ENCODE results near the gene TMEM131.

Gene TMEM131

DNA sequence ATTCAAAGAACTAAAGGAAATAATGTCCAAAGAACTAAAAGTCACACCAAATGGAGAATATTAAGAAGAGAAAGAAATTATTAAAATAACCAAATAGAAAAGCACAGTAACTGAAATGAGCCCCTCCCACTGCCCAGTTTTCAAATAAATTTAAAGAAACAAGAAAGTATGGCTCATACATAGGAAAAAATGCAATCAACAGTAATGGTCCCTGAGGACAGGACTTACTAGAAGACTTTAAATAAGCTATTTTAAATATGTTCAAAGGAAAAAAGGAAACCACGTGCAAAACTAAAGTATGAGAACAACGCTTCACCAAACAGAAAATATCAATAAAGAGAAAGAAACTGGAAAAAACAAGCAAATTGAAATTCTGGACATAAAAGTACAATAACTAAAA, 58.9 kb downstream of the TMEM131 start:
- no peak overlapping the region for H3K4me3 ChIP-seq (ENCODE audit: low read depth, low read length)
- H3K4me1 ChIP-seq (ENCODE audit: control insufficient read depth, insufficient read depth, low read length), result peaks cover 37% of the 10 kb centered on the region
- ChIA-PET POLR2A (no interaction called here), CTCF (interaction anchor here (0.9 to 1.1 kb wide), 2 partner anchors 14 to 35 kb away, joined by 3 to 5 read pairs; no protein-coding TSS in a partner anchor)
- no peak for TF ChIP-seq ZNF335 (tag by site-specific recombination; conservative IDR thresholded peaks at IDR 0.05)
- TF ChIP-seq ZNF777 (tag by site-specific recombination; IDR thresholded peaks at IDR 0.05; ENCODE audit: borderline replicate concordance), result no peak
- TF ChIP-seq ZNF404 (tag by site-specific recombination; IDR thresholded peaks at IDR 0.05), result no peak
- no peak for TF ChIP-seq BCL11B (tag by site-specific recombination; IDR thresholded peaks at IDR 0.05; ENCODE audit: low read depth)
- TF ChIP-seq, protein P1, sequence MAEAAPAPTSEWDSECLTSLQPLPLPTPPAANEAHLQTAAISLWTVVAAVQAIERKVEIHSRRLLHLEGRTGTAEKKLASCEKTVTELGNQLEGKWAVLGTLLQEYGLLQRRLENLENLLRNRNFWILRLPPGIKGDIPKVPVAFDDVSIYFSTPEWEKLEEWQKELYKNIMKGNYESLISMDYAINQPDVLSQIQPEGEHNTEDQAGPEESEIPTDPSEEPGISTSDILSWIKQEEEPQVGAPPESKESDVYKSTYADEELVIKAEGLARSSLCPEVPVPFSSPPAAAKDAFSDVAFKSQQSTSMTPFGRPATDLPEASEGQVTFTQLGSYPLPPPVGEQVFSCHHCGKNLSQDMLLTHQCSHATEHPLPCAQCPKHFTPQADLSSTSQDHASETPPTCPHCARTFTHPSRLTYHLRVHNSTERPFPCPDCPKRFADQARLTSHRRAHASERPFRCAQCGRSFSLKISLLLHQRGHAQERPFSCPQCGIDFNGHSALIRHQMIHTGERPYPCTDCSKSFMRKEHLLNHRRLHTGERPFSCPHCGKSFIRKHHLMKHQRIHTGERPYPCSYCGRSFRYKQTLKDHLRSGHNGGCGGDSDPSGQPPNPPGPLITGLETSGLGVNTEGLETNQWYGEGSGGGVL (tag by site-specific recombination; IDR thresholded peaks at IDR 0.05), result no peak
- TF ChIP-seq, protein P2, sequence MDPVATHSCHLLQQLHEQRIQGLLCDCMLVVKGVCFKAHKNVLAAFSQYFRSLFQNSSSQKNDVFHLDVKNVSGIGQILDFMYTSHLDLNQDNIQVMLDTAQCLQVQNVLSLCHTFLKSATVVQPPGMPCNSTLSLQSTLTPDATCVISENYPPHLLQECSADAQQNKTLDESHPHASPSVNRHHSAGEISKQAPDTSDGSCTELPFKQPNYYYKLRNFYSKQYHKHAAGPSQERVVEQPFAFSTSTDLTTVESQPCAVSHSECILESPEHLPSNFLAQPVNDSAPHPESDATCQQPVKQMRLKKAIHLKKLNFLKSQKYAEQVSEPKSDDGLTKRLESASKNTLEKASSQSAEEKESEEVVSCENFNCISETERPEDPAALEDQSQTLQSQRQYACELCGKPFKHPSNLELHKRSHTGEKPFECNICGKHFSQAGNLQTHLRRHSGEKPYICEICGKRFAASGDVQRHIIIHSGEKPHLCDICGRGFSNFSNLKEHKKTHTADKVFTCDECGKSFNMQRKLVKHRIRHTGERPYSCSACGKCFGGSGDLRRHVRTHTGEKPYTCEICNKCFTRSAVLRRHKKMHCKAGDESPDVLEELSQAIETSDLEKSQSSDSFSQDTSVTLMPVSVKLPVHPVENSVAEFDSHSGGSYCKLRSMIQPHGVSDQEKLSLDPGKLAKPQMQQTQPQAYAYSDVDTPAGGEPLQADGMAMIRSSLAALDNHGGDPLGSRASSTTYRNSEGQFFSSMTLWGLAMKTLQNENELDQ (tag by site-specific recombination; IDR thresholded peaks at IDR 0.05; ENCODE audit: low read depth), result no peak
- TF ChIP-seq ZNF140 (tag by site-specific recombination; IDR thresholded peaks at IDR 0.05), result no peak
- no peak for TF ChIP-seq ZBTB17 (tag by site-specific recombination; IDR thresholded peaks at IDR 0.05)
- no peak for TF ChIP-seq ZNF19 (tag by site-specific recombination; IDR thresholded peaks at IDR 0.05; ENCODE audit: low read depth)
- no peak for TF ChIP-seq KLF9 (tag by site-specific recombination; IDR thresholded peaks at IDR 0.05; ENCODE audit: low read depth)
- TF ChIP-seq, protein P3, sequence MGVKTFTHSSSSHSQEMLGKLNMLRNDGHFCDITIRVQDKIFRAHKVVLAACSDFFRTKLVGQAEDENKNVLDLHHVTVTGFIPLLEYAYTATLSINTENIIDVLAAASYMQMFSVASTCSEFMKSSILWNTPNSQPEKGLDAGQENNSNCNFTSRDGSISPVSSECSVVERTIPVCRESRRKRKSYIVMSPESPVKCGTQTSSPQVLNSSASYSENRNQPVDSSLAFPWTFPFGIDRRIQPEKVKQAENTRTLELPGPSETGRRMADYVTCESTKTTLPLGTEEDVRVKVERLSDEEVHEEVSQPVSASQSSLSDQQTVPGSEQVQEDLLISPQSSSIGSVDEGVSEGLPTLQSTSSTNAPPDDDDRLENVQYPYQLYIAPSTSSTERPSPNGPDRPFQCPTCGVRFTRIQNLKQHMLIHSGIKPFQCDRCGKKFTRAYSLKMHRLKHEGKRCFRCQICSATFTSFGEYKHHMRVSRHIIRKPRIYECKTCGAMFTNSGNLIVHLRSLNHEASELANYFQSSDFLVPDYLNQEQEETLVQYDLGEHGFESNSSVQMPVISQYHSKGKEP (tag by site-specific recombination; IDR thresholded peaks at IDR 0.05), result no peak
- no peak for TF ChIP-seq ZNF768 (tag by site-specific recombination; IDR thresholded peaks at IDR 0.05)
- TF ChIP-seq, protein P4, sequence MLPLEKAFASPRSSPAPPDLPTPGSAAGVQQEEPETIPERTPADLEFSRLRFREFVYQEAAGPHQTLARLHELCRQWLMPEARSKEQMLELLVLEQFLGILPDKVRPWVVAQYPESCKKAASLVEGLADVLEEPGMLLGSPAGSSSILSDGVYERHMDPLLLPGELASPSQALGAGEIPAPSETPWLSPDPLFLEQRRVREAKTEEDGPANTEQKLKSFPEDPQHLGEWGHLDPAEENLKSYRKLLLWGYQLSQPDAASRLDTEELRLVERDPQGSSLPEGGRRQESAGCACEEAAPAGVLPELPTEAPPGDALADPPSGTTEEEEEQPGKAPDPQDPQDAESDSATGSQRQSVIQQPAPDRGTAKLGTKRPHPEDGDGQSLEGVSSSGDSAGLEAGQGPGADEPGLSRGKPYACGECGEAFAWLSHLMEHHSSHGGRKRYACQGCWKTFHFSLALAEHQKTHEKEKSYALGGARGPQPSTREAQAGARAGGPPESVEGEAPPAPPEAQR (tag by site-specific recombination; IDR thresholded peaks at IDR 0.05), result no peak
- TF ChIP-seq ZNF292 (tag by site-specific recombination; IDR thresholded peaks at IDR 0.05; ENCODE audit: borderline replicate concordance, low read depth), result no peak
- no peak for TF ChIP-seq ZNF416 (tag by site-specific recombination; IDR thresholded peaks at IDR 0.05)
- TF ChIP-seq ZBTB21 (tag by site-specific recombination; IDR thresholded peaks at IDR 0.05), result no peak
- no peak for TF ChIP-seq TRIM28 (IDR thresholded peaks at IDR 0.05; ENCODE audit: borderline replicate concordance, low read length)
- no peaks in the 10 kb centered on the region for H3K36me3 ChIP-seq (ENCODE audit: control insufficient read depth in 2 of 2, insufficient read depth in 1 of 2, low read length in 2 of 2)
- H3K27ac ChIP-seq (ENCODE audit: extremely low read depth, low read depth, low read length), result no peak overlapping the region
- H3K9me3 ChIP-seq (ENCODE audit: control insufficient read depth, insufficient read depth, low read depth, low read length), result no peaks in the 10 kb centered on the region

DNA sequence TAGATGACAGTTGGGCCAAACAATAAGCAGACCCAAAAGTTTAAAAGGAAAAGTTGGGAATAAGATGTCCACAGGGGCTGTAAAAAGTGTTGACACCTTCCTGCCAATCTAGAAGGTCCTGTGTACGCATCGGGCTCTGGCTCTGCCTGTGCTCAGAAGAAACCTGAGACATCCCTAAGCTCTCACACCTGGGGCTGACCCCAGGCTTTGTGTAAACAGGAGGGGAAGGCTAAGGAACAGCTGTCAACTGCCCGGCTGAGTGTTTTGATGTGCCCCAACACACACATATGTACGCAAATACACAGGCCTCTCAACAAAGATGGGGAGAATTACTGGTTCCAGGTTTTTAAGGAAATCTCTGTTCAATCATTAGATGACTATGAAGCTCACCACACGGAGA, 59.5 kb downstream of the TMEM131 start:
- POLR2A ChIA-PET, result no interaction called here
- Histone ChIP-seq H3K9me3 (ENCODE audit: control insufficient read depth, insufficient read depth, low read depth, low read length) (no peaks in the 10 kb centered on the region), H3K4me3 (ENCODE audit: low read depth, low read length) (no peak overlapping the region), H3K36me3 (ENCODE audit: control insufficient read depth in 2 of 2, insufficient read depth in 1 of 2, low read length in 2 of 2) (no peaks in the 10 kb centered on the region), H3K27ac (ENCODE audit: extremely low read depth, low read depth, low read length) (peak overlapping the region; percentile 21; the same call in 1 of the 2 replicates), H3K4me1 (ENCODE audit: control insufficient read depth, insufficient read depth, low read length) (peaks cover 38% of the 10 kb centered on the region)
- CTCF ChIA-PET, result interaction anchor here (0.9 to 1.1 kb wide), 2 partner anchors 14 to 129 kb away, joined by 4 to 5 read pairs; no protein-coding TSS in a partner anchor
- no peak for TF ChIP-seq EGR2 (tag by site-specific recombination; IDR thresholded peaks at IDR 0.05; ENCODE audit: low read depth)
- TF ChIP-seq, protein P5, sequence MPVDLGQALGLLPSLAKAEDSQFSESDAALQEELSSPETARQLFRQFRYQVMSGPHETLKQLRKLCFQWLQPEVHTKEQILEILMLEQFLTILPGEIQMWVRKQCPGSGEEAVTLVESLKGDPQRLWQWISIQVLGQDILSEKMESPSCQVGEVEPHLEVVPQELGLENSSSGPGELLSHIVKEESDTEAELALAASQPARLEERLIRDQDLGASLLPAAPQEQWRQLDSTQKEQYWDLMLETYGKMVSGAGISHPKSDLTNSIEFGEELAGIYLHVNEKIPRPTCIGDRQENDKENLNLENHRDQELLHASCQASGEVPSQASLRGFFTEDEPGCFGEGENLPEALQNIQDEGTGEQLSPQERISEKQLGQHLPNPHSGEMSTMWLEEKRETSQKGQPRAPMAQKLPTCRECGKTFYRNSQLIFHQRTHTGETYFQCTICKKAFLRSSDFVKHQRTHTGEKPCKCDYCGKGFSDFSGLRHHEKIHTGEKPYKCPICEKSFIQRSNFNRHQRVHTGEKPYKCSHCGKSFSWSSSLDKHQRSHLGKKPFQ (tag by site-specific recombination; IDR thresholded peaks at IDR 0.05), result 0 out of 2 replicates have a peak, but pooled peaks have one; percentile 49
- no peak for TF ChIP-seq TRIM28 (IDR thresholded peaks at IDR 0.05; ENCODE audit: borderline replicate concordance, low read length)
- TF ChIP-seq MZF1 (tag by site-specific recombination; IDR thresholded peaks at IDR 0.05; ENCODE audit: borderline replicate concordance), result no peak
- no peak for TF ChIP-seq ZFHX2 (tag by site-specific recombination; conservative IDR thresholded peaks at IDR 0.05)
- peak; percentile 37; the same call in 1 of the 2 replicates for TF ChIP-seq ZNF341 (tag by site-specific recombination; IDR thresholded peaks at IDR 0.05; ENCODE audit: low read depth)
- TF ChIP-seq ZNF660 (tag by site-specific recombination; IDR thresholded peaks at IDR 0.05), result no peak
- no peak for TF ChIP-seq SP2 (tag by site-specific recombination; IDR thresholded peaks at IDR 0.05)
- no peak for TF ChIP-seq ZNF571 (tag by site-specific recombination; IDR thresholded peaks at IDR 0.05)
- no peak for TF ChIP-seq ZBTB1 (tag by site-specific recombination; IDR thresholded peaks at IDR 0.05)
- TF ChIP-seq ZNF2 (tag by site-specific recombination; IDR thresholded peaks at IDR 0.05), result no peak
- TF ChIP-seq OSR2 (tag by site-specific recombination; IDR thresholded peaks at IDR 0.05), result no peak

All from HEK293 (cell line).